Measurements from ENCODE around the gene ATXN7. TPM values are rescaled to one million over a fixed set of nuclear protein-coding genes. Genes with fewer than 3 reads are reported as not detected.
A peak's percentile ranks its signal among the peaks of the same experiment; 100 is the strongest.

Gene ATXN7
- total and polyA plus RNA-seq, 8 donors: 7.3 to 40.4 (median 25.2) TPM

DNA sequence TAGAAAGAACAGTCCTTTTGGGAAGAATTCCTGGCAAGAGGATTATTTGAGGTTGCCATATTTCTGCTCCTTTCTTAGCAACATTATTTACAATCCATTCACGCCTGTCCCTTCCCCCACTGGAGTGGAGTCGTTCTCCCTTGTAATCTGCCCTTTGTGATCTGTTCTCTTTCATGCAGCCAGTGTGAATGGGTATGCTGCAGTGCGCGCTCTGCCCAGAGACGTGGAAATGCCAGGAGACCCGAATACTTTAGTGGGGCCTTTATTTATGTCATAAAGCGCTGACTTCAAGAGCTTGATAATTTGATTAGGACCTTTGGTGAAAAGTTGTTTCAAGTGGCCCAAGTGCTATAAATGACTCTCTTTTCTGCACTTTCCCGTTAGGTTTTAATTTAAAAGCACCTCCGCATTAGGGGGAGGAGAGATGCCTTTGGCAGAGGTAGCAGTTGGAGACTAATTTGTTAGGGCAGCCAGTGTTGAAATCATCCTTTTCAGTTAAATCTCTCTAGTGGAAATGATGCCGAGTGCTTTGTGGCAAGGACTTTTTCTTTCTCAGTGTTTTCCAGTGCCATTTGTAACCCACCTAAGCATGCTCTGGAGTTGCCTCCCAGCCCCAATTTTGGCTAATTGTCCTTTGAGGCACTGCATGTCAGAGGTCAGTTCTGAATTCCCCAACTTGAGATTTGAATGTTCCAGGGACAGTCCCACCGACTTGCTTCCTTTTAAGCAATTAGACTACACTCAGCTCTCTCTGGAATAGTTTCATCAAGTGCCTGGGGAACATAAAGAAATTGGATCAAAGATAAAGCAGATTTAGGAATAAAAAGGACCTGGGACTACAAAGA, 107.2 kb downstream of the ATXN7 start:
- intact Hi-C loops (cut with DNase I): no loop called here
- no peaks in the 10 kb centered on the region for H3K27me3 ChIP-seq
- no peaks in the 10 kb centered on the region for H3K9me3 ChIP-seq
- peaks cover 36 to 92% (median 83%) of the 10 kb centered on the region in 3 donors for H3K4me1 ChIP-seq
- peak overlapping the region in 3 of 4 donors; percentile 22 to 90 (median 86) for H3K27ac ChIP-seq
- H3K4me3 ChIP-seq: peak overlapping the region in 1 of 4 donors; percentile 27
- peak in 1 of 4 donors; percentile 9 for ATAC-seq
- DNase-seq: no peak
- TF ChIP-seq, protein P1, sequence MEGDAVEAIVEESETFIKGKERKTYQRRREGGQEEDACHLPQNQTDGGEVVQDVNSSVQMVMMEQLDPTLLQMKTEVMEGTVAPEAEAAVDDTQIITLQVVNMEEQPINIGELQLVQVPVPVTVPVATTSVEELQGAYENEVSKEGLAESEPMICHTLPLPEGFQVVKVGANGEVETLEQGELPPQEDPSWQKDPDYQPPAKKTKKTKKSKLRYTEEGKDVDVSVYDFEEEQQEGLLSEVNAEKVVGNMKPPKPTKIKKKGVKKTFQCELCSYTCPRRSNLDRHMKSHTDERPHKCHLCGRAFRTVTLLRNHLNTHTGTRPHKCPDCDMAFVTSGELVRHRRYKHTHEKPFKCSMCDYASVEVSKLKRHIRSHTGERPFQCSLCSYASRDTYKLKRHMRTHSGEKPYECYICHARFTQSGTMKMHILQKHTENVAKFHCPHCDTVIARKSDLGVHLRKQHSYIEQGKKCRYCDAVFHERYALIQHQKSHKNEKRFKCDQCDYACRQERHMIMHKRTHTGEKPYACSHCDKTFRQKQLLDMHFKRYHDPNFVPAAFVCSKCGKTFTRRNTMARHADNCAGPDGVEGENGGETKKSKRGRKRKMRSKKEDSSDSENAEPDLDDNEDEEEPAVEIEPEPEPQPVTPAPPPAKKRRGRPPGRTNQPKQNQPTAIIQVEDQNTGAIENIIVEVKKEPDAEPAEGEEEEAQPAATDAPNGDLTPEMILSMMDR (IDR thresholded peaks at IDR 0.05): no peak
- H3K36me3 ChIP-seq: no peaks in the 10 kb centered on the region
- WGBS, 2 donors: 29 to 32% methylated on average over 11 of the region's 11 CpGs
- no peak for FAIRE-seq

DNA sequence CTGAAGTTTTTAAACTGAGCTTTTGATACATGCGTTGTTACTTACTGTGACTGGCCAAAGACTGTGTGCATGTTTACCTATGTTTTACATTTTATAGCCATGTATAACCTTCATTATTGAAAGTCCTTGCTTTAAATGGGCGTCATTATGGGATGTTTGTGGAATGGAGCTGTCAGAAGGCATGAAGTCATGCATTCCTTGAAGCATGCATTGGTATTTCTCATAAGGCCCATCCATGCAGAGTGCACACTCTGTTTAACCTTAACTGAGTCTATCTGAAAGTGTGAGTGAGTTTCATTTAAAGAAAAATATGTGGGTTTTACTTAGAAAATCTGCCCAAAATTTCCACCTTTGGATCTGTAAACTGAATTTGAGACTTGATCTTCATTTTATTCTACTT, 108.5 kb downstream of the ATXN7 start:
- Histone ChIP-seq H3K27ac (peak overlapping the region in 3 of 4 donors; percentile 1 to 86 (median 83)), H3K4me3 (no peak overlapping the region), H3K27me3 (no peaks in the 10 kb centered on the region), H3K4me1 (peaks cover 25 to 86% (median 80%) of the 10 kb centered on the region in 3 donors), H3K9me3 (no peaks in the 10 kb centered on the region), H3K36me3 (no peaks in the 10 kb centered on the region)
- TF ChIP-seq, protein P1 (IDR thresholded peaks at IDR 0.05): no peak
- DNase-seq (no peak), FAIRE-seq (no peak), ATAC-seq (no peak)
- intact Hi-C loops (cut with DNase I): no loop called here
- WGBS, 2 donors: 34 to 36% methylated on average over 2 of the region's 2 CpGs

DNA sequence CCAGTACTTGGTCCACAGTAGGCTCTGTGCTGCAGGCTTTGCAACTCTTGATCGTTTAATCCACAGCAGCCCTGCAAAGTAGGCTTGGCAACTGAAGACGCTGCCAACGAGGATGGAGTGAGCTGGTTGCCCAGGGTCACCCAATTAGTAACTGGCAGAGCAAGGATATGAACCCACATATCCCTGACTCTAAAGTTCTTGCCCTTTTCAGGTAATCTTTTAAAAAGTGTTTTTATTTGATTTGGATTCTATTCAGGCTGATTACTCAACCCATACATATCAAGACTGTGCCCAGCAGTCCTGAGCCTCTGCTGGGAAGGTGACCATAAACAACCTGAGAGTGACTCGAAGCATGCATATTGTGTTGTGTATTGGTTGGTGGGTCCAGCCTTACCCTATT, 109.3 kb downstream of the ATXN7 start:
- peaks cover 29 to 85% (median 84%) of the 10 kb centered on the region in 3 donors for H3K4me1 ChIP-seq
- TF ChIP-seq, protein P1 (IDR thresholded peaks at IDR 0.05): no peak
- intact Hi-C loops (cut with DNase I): no loop called here

DNA sequence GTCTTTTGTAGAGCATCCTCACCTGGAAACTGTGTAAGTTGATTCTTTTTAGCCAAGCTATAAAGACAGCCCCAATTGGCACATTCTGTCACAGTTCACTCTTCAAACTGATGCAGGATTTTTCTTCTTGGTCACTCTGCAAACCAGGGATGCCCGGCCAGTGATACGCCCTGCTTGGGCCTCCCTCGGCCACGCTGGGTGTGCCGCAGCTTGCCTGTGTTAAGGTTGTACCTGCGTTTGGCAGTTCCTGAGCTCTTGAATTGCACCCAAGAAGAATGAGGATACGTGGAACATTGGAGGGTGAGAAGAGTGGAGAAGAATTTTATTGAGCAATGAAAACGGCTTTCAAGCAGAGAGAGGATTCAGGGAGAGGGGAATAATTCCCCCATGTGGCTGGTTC, 109.7 kb downstream of the ATXN7 start:
- H3K9me3 ChIP-seq: no peaks in the 10 kb centered on the region
- no peak overlapping the region for H3K4me3 ChIP-seq
- DNase-seq: no peak
- H3K27ac ChIP-seq: peak overlapping the region in 3 of 4 donors; percentile 42 to 86 (median 83)
- ATAC-seq: peak in 2 of 4 donors; percentile 5 to 10
- TF ChIP-seq, protein P1 (IDR thresholded peaks at IDR 0.05): no peak
- H3K36me3 ChIP-seq: no peaks in the 10 kb centered on the region
- H3K27me3 ChIP-seq: no peaks in the 10 kb centered on the region
- 34 to 41% methylated on average over 8 of the region's 8 CpGs for WGBS, 2 donors
- peaks cover 32 to 89% (median 84%) of the 10 kb centered on the region in 3 donors for H3K4me1 ChIP-seq
- intact Hi-C loops (cut with DNase I): no loop called here
- no peak for FAIRE-seq

More for the DNA sequence above, 109.3 kb downstream of the ATXN7 start:
- no peaks in the 10 kb centered on the region for H3K36me3 ChIP-seq
- no peaks in the 10 kb centered on the region for H3K27me3 ChIP-seq
- 14 to 23% methylated on average over 4 of the region's 4 CpGs for WGBS, 2 donors
- no peaks in the 10 kb centered on the region for H3K9me3 ChIP-seq
- FAIRE-seq (no peak), DNase-seq (peak in 3 of 6 donors; percentile 59 to 73 (median 70)), ATAC-seq (peak; percentile 45 to 69 (median 62))
- H3K4me3 ChIP-seq: no peak overlapping the region
- H3K27ac ChIP-seq: peak overlapping the region; percentile 1 to 86 (median 62)

DNA sequence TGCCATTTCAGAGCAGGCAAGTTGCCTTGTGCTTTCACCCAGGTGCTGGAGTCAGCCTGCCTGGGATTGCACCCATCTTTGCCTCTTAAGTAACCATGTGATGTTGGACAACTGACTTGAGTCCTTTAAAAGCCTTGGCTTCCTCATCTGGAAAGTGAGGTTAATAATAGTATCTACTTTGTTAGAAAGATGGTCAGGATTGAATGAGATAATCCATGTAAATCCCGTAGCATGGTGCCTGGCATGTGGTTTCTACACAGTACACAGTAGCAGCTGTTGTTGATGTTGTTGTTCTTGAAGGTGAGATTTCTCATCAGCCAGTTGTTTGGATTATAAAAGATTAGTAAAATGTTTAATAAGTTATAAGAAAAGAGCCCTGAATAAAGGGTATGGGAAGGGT, 110.8 kb downstream of the ATXN7 start:
- intact Hi-C loops (cut with DNase I): no loop called here
- H3K27ac ChIP-seq: peak overlapping the region in 2 of 4 donors; percentile 83 to 86
- no peak for ATAC-seq
- WGBS, 2 donors: 37 to 44% methylated on average over 1 of the region's 1 CpG
- H3K4me3 ChIP-seq: no peak overlapping the region
- DNase-seq: no peak
- no peaks in the 10 kb centered on the region for H3K9me3 ChIP-seq
- peaks cover 40 to 88% (median 84%) of the 10 kb centered on the region in 3 donors for H3K4me1 ChIP-seq
- FAIRE-seq: no peak
- H3K27me3 ChIP-seq: no peaks in the 10 kb centered on the region
- no peaks in the 10 kb centered on the region for H3K36me3 ChIP-seq
- TF ChIP-seq, protein P1 (IDR thresholded peaks at IDR 0.05): no peak
